ENCODE results near the gene BCL10.

Gene BCL10

DNA sequence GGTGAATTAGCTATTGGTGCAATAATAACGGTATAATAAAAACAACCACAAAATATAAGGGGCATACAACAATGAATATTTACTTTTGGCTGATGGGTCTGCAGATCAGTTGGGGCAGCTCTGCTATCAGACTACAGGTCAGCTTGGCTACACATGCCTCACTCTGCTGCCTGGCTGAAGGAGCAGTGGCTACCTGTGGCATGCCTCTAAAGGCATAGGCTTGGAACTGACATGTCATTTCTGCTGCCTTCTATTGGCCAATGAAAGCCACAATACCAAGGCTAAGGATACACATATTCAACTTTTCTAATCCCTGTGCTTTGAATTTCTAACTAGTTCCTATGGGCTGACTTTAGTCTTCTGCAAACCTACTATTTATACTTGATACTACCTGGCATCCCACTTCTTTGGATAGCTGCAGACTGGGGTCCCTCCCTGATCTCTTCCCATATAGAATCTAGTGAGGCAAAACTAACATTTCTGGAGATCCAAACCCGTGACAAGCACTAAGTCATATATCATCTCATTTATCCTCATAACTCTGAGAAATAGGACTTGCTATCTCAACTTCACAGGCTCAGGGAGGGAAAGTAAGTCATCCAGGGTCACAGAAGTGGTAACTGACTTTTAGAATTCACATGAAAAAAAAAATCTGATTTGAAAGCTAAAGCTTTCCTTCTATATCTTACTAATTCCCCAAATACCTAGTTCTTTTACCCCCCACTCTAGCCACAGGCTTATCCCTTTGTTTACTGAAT is 56.4 kb downstream of the BCL10 start:
- no peak for DNase-seq

DNA sequence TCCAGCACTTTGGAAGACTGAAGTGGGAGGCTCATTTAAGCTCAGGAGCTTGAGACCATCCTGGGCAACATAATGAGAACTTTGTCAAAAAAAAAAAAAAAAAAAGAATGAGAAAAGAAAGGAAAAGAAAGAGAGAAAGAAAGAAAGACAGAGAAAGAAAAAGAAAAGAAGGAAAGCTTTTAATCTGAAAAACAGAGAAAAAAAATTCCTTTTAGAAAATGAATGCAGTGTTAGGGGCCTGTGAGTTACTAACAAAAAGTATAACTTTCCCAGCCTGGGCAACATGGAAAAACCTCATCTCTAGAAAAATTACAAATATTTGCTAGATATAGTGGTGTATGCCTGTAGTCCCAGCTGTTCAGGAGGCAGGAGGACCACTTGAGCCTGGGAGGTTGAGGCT is 59.7 kb downstream of the BCL10 start:
- no peak for DNase-seq

Measured in NCI-H2081 treated with DMSO at 0.1 percent for 48 hours (cell line).